Rectal smooth muscle tissue (tissue), 1 donor: ENCODE results near the gene SPAG7.

Experiments
- H3K27ac ChIP-seq: one replicate; pipeline ENCODE4 v1.7.0; 2013; ENCODE audit warnings: low read depth, low read length, inconsistent platforms
- H3K27me3 ChIP-seq: one replicate; pipeline ENCODE4 v1.7.0; 2013; ENCODE audit warnings: low read length; ENCODE audit not compliant: control insufficient read depth, insufficient read depth
- H3K36me3 ChIP-seq: one replicate; pipeline ENCODE4 v1.7.0; 2013; ENCODE audit warnings: low read length; ENCODE audit not compliant: control insufficient read depth, insufficient read depth
- H3K4me1 ChIP-seq: one replicate; pipeline ENCODE4 v1.7.0; 2013; ENCODE audit warnings: low read length; ENCODE audit not compliant: control insufficient read depth, insufficient read depth
- H3K4me3 ChIP-seq: one replicate; pipeline ENCODE4 v1.7.0; 2013; ENCODE audit warnings: low read length
- H3K9ac ChIP-seq: one replicate; pipeline ENCODE4 v1.7.0; 2013; ENCODE audit warnings: low read length

SPAG7 gene

GRCh38 chr17:4945944-4946280, 21.7 kb downstream of the SPAG7 start:
- Histone ChIP-seq H3K27me3 (no peaks in the 10 kb centered on the region), H3K36me3 (peaks cover 35% of the 10 kb centered on the region), H3K4me3 (peak overlapping the region; percentile 98), H3K9ac (no peak overlapping the region), H3K27ac (peak overlapping the region; percentile 99), H3K4me1 (peaks cover 25% of the 10 kb centered on the region)

- Histone ChIP-seq H3K36me3 (peaks cover 35% of the 10 kb centered on the region), H3K27ac (peak overlapping the region; percentile 99), H3K9ac (peak overlapping the region; percentile 39), H3K4me3 (peak overlapping the region; percentile 54), H3K4me1 (peaks cover 26% of the 10 kb centered on the region), H3K27me3 (no peaks in the 10 kb centered on the region)
These were observed 22.3 kb downstream of the SPAG7 start for GRCh38 chr17:4945176-4945943.

GRCh38 chr17:4944554-4945175, 23.0 kb downstream of the SPAG7 start:
- Histone ChIP-seq H3K4me3 (no peak overlapping the region), H3K36me3 (peaks cover 35% of the 10 kb centered on the region), H3K27me3 (no peaks in the 10 kb centered on the region), H3K9ac (peak overlapping the region; percentile 4), H3K4me1 (peaks cover 26% of the 10 kb centered on the region), H3K27ac (peak overlapping the region; percentile 99)

- H3K4me1 ChIP-seq, result peaks cover 27% of the 10 kb centered on the region
- H3K27me3 ChIP-seq, result no peaks in the 10 kb centered on the region
- no peak overlapping the region for H3K4me3 ChIP-seq
- peaks cover 35% of the 10 kb centered on the region for H3K36me3 ChIP-seq
- H3K9ac ChIP-seq, result no peak overlapping the region
- H3K27ac ChIP-seq, result peak overlapping the region; percentile 34
These were observed 23.5 kb downstream of the SPAG7 start for GRCh38 chr17:4944163-4944553.

- Histone ChIP-seq H3K27me3 (no peaks in the 10 kb centered on the region), H3K9ac (no peak overlapping the region), H3K4me3 (no peak overlapping the region), H3K27ac (no peak overlapping the region), H3K36me3 (peaks cover 39% of the 10 kb centered on the region), H3K4me1 (peaks cover 36% of the 10 kb centered on the region)
These were observed 24.7 kb downstream of the SPAG7 start for GRCh38 chr17:4942760-4943508.

GRCh38 chr17:4941319-4941610, 26.4 kb downstream of the SPAG7 start:
- H3K27me3 ChIP-seq, result no peaks in the 10 kb centered on the region
- H3K4me3 ChIP-seq, result peak overlapping the region; percentile 79
- peaks cover 32% of the 10 kb centered on the region for H3K4me1 ChIP-seq
- peak overlapping the region; percentile 94 for H3K27ac ChIP-seq
- no peak overlapping the region for H3K9ac ChIP-seq
- H3K36me3 ChIP-seq, result peaks cover 48% of the 10 kb centered on the region

GRCh38 chr17:4940555-4941318, 26.9 kb downstream of the SPAG7 start:
- Histone ChIP-seq H3K36me3 (peaks cover 46% of the 10 kb centered on the region), H3K4me1 (peaks cover 27% of the 10 kb centered on the region)

GRCh38 chr17:4939796-4940554, 27.6 kb downstream of the SPAG7 start, which contains the start of the genes RNF167 and SLC25A11:
TSS of gene RNF167 (plus strand) at chr17:4940268. CDS start at chr17:4940910, 642 bp downstream.
TSS of gene SLC25A11 (minus strand) at chr17:4940046. CDS start at chr17:4939910, 136 bp downstream.
- H3K4me1 ChIP-seq, result peaks cover 19% of the 10 kb centered on the region
- peak within 1 kb of the TSS; percentile 94 for H3K27ac ChIP-seq
- peak within 1 kb of the TSS; percentile 79 for H3K4me3 ChIP-seq
- peaks cover 38% of the 10 kb centered on the region for H3K36me3 ChIP-seq
- H3K27me3 ChIP-seq, result no peaks in the 10 kb centered on the region
- peak within 1 kb of the TSS; percentile 87 for H3K9ac ChIP-seq

More at GRCh38 chr17:4940555-4941318, 26.9 kb downstream of the SPAG7 start:
- Histone ChIP-seq H3K27ac (peak overlapping the region; percentile 94), H3K4me3 (peak overlapping the region; percentile 79), H3K9ac (peak overlapping the region; percentile 87), H3K27me3 (no peaks in the 10 kb centered on the region)

GRCh38 chr17:4939546-4939795, 28.1 kb downstream of the SPAG7 start:
- H3K9ac ChIP-seq, result peak overlapping the region; percentile 25
- no peaks in the 10 kb centered on the region for H3K27me3 ChIP-seq
- peak overlapping the region; percentile 79 for H3K4me3 ChIP-seq
- peak overlapping the region; percentile 94 for H3K27ac ChIP-seq
- peaks cover 18% of the 10 kb centered on the region for H3K4me1 ChIP-seq
- H3K36me3 ChIP-seq, result peaks cover 34% of the 10 kb centered on the region

GRCh38 chr17:4938688-4939545, 28.7 kb downstream of the SPAG7 start:
- Histone ChIP-seq H3K27ac (peak overlapping the region; percentile 94), H3K4me1 (peaks cover 21% of the 10 kb centered on the region), H3K36me3 (peaks cover 28% of the 10 kb centered on the region), H3K9ac (peak overlapping the region; percentile 25), H3K4me3 (peak overlapping the region; percentile 79), H3K27me3 (no peaks in the 10 kb centered on the region)

GRCh38 chr17:4938069-4938491, 29.5 kb downstream of the SPAG7 start:
- H3K36me3 ChIP-seq, result peaks cover 24% of the 10 kb centered on the region
- H3K9ac ChIP-seq, result no peak overlapping the region
- no peak overlapping the region for H3K27ac ChIP-seq

More at GRCh38 chr17:4938069-4938491, 29.5 kb downstream of the SPAG7 start:
- peaks cover 22% of the 10 kb centered on the region for H3K4me1 ChIP-seq
- no peaks in the 10 kb centered on the region for H3K27me3 ChIP-seq
- H3K4me3 ChIP-seq, result no peak overlapping the region
